NCI-H2227 (cell line): ENCODE results near the gene ACAT1.
"Not testable (repeated sequence)": the region's sequence is repeated elsewhere in the genome, so short reads cannot be mapped to it uniquely, and the experiment has no call there.

Experiments used
- DNase-seq: peaks from one replicate; lab custom pipeline; 2025; ENCODE audit not compliant: unreplicated experiment; lab: John Stamatoyannopoulos, UW

Gene ACAT1

DNA sequence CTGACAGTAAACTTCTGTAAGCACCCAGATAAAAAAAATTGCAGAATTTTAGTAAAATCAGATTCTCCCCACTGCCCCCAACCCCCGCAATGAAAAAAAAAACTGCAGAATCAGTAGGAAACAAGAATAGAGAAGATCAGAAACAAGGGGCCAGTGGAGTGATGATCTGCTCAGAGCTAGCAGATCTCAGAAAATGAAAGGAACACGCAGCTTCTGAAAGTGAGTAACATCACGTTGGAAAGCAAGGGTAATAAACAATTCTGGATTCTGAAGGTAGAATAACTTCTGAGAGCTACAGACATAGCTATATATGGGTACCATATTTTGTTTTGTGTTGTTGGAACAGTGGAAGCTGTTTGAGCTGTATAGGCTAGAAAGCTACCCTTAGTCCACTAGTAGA lies 23.2 kb downstream of the ACAT1 start:
- DNase-seq, result no peak

DNA sequence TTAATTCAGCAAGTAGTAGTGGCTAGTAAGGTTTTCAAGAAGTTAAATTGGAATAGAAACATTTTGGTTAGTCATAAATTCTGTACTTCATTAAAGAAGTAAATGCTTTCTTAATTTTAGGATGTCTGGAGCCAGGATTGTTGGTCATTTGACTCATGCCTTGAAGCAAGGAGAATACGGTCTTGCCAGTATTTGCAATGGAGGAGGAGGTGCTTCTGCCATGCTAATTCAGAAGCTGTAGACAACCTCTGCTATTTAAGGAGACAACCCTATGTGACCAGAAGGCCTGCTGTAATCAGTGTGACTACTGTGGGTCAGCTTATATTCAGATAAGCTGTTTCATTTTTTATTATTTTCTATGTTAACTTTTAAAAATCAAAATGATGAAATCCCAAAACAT lies 25.8 kb downstream of the ACAT1 start:
- DNase-seq, result no peak

DNA sequence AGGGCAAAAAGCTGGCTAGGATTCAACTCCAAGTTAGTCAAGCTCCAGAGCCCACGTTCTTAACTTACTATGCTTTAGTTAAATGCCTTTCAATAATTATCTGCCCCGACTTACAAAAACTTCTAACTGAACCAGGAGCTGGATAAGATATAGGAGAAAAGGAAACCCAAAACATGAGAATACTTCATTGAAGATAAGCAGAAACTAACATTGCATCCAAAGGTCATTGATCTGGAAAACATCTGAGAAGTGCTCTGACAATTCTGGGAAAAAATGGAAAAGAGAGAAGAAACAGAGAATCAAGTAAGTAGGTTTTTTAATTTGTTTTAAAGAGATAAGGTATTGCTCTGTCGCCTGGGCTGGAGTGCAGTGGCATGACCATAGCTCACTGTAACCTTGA lies 27.2 kb downstream of the ACAT1 start:
- DNase-seq, result no peak

DNA sequence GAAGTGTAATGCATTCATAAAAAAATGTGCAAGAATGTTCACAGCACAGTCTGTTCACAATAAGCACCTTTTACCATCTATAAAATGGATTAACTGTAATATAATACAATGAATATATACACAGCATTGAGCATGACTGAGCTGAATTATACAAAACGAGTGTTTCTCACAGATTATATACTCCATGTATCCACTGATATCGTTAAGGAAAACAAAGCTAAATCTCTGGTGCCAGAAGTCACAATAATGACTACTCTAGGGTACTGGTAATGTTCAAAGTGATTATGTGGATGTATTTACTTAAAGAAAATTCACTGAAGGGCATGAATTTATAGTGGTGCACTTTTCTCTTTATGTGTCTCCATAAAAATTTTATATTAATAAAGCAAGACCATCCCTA lies 33.2 kb downstream of the ACAT1 start:
- no peak for DNase-seq

DNA sequence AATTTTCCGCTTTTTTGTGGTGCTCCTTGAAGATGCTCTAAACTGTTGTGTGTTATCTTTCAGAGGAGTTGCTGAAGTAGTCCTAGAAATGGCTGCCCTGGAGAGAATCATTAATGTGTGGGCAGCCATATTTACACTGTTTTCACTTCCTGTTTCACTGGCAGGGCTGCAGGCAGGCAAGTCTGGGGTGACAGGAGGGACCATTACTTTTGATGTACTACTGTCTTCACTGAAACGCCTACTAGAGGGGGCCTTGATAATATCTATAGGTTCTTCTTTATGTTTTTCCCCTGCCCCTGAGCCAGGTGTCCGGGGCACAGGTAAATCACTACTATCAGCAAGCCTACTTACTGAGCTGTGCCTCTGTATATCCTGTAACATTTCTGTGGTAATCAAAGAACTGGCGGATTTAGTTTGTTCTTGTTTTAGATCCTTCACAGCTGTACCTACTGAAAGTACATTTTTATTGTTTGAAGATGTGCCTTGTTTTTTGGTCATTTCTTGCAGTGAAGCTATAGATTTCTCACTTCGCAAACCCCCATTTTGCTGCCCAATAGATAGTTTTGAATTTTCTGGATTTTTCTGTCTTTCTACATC lies 39.7 kb downstream of the ACAT1 start:
- no peak for DNase-seq

DNA sequence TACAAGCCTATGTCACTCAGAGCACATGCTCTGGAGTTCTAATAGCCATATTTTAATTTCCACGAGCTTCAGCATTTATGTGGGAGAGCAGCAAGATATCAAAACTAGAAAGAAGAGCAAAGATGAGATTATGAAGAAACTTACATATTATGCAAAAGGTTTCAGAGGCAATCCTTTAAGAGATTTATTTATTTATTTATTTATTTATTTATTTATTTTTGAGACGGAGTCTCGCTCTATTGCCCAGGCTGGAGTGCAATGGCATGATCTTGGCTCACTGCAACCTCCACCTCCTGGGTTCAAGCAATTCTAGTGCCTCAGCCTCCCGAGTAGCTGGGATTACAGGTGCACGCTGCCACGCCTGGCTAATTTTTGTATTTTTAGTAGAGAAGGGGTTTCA lies 41.5 kb downstream of the ACAT1 start:
- not testable (repeated sequence) for DNase-seq

DNA sequence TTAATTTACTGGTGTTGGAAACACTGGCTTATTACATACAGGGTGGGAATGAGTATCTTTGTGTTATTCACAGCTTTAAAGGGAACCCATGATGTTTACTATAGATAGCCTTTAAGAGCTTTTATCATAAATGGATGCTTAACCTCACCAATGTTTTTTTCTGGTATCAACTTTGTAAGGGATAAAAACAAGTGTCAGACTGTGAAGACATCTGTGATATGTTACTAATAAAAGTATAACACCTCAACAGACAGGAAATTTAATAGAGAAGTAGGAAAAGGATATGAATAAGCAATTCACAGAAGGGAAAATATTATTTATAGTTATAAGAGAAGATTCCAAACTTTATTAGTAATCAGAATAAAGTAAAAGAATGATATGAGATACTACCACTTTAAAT lies 46.3 kb downstream of the ACAT1 start:
- no peak for DNase-seq

DNA sequence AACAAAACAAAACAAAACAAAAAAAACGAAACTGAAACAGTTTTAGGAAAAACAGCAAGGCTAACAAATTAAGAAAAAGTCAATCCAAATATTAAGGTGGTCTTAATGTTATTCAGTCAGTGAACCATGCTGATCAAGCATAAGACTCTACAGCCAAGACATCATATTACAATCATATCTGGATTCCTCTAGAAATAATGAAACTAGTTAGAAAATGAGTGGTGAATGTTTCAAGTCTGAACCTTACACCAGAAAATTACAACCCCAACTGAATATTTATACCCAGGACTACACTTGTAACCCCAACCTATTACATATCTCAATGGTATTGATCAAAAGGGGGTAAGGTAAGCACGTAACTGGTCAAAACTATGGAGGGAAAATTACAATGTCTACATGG lies 48.8 kb downstream of the ACAT1 start:
- no peak for DNase-seq

DNA sequence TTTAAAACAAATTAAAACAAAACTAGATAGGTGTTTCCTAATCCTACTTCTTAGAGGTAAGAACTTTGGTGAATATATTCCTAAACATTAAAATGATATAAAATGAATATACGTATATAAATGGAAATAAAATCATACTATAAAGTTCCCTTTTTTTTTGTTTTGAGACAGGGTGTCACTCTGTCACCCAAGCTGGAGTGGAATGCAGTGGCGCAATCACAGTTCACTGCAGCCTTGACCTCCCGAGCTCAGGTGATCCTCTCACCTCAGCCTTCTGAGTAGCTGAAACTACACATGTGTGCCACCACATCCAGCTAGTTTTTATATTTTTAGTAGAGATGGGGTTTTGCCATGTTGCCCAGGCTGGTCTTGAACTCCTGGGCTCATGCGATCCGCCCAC lies 56.2 kb downstream of the ACAT1 start:
- DNase-seq, result no peak

DNA sequence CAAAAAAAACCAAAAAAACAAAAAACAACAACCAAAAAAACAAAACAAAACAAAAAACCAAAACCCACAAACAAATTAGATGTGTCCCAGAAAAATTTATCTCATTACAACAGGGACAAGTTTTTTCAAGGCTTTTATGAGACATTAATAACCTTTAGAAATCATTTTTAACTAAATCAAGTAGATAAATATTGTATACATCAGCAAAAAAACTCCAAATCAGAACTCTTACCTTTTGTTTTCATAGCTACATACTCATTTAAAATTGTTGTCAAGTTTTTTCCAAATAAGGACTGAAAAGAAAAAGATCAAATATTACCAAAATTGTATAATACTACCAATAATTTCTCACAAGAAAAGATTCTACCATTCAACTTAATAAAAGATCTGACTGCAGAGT lies 72.4 kb downstream of the ACAT1 start:
- no peak for DNase-seq

DNA sequence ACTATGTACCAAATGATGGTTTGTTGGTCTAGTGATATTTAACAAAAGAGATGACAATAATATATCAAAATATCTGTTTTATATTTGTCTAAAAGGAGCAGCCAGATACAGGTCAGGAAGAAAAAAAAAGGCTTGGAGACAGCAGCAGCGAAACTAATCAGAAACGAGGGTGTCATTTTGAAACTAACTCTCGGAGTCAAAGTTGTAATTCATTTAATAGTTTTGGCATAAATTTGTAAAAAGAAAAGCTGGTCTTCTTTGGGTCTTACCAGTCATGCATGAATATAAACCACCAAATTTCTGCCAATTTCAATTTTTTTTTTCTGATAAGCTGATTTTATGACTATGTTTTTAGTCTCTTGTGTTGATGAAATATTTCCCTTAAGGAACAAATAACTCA lies 75.5 kb downstream of the ACAT1 start:
- DNase-seq, result no peak
